Measurements from ENCODE around the gene TXNL4B. TPM values are rescaled to one million over a fixed set of nuclear protein-coding genes. Genes with fewer than 3 reads are reported as not detected.

The TXNL4B gene
- total RNA-seq, 4 donors from 2014 or later, result 8.1 to 16.9 (median 15.1) TPM

DNA sequence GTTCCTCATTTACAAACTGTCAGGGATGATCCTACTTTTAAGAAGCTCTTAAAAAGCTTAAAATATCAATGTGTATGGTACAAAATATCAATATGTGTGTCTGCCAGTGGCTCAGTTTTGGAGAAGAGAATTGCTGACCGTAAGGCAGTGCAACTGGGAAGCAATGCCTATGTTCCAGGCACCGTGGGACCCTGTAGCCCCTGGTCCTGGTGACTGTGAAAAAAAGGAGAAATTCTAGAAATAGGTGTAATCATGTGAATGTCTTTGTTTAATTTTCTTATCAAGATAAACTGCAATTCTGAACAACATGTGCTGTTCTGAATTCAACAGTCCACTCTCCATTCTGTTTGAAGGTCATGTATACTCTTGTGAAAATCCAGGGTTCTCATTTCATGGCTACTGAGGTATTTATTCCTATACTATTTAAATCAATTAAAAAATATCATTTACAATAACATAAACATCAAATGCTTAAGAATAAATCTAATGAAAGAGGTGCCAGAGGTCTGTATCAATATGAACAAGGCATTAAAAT lies 48.5 kb downstream of the TXNL4B start:
- no peak for ATAC-seq (ENCODE audit: low FRiP score)
- no peak for TF ChIP-seq CTCF (IDR thresholded peaks at IDR 0.05)
- no peak for DNase-seq (ENCODE audit: low spot score)

DNA sequence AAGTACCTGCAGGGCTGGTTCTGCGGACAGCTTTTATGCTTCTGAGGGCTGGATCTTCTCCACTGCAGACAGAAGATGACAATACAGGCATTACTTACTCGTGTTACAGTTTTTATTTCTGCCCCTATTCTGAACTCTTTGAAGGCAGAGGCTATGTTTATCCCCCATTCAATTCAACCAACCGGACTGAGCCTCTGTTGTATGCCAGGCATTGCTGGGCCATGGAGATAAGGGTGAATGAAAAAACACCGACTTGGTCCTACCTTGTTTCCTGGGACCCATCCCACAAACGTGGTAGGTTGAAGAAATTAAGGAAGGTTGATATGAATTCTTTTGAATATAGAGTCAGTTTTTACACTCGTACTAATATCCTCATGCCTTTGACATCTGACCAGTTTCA lies 49.1 kb downstream of the TXNL4B start:
- no peak for DNase-seq (ENCODE audit: low spot score)
- TF ChIP-seq CTCF (IDR thresholded peaks at IDR 0.05), result no peak
- no peak for ATAC-seq (ENCODE audit: low FRiP score)

DNA sequence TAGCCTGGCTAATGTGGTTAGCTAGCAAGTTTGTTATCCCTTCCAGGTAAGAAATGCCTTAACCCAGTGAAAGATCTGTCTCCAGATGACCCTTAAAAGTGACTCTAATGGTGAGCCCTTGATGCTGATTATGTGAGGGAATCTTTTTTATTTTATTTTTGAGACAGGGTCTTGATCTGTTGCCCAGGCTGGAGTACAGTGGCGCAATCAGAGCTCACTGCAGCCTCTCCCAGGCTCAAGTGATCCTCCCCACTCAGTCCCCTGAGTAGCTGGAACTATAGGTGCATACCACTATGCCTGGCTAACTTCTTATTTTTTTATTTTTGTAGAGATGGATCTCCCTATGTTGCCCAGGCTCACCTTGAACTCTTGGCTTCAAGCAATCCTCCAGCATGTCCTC lies 49.9 kb downstream of the TXNL4B start:
- ATAC-seq (ENCODE audit: low FRiP score) (no peak), DNase-seq (ENCODE audit: low spot score) (no peak)
- no peak for TF ChIP-seq CTCF (IDR thresholded peaks at IDR 0.05)

DNA sequence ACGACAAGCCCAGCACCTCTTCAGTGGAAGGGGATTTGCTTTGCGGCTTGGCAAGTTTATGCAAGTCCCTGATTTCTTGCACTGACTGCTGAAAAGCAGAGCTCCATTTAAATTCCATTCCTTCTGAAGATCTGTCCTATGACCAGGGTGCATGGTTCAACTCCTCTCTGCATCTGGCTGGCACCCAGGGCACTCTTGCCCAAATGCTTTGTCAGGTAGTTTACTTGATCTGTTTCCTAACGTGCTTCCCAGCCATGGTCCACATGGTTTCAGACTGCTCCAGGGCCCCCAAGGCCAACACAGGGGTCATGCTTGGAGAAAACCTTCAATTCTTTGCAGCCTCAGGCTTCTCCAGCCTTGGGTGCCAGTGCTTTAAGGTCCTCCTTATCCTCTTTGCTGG lies 50.4 kb downstream of the TXNL4B start:
- TF ChIP-seq CTCF (IDR thresholded peaks at IDR 0.05), result no peak
- DNase-seq (ENCODE audit: low spot score) (no peak), ATAC-seq (ENCODE audit: low FRiP score) (no peak)

DNA sequence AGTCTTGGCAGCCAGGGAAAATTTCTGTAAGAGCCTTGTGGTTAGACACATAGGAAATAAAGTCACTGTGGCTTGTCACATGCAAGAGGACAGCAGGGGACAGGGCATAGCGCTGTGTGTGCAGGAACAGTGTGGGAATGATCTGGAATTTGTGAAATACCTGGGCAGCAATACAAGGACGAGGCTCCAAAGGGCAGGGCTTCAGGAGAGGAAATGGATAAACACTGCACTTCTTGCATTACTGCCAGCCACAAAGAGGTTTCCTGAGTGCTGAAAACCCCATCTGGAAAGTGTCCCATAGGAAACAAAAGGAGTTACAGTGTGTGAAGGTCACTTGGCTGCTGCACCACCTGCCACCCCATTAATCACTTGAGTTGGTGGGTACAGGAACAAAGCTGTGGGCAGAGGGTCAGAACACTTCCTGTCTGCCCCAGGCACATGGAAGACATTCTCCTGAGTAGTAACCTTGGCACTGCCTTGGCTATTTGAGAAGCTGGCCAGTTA lies 51.2 kb downstream of the TXNL4B start:
- no peak for TF ChIP-seq CTCF (IDR thresholded peaks at IDR 0.05)
- DNase-seq (ENCODE audit: low spot score) (no peak), ATAC-seq (ENCODE audit: low FRiP score) (no peak)

- no peak for DNase-seq (ENCODE audit: low spot score)
- no peak for ATAC-seq (ENCODE audit: low FRiP score)
- no peak for TF ChIP-seq CTCF (IDR thresholded peaks at IDR 0.05)
These were observed 57.3 kb downstream of the TXNL4B start for GRCh38 chr16:72036098-72036497.

Other genes starting within 250 kb of the TXNL4B start
- gene ATXN1L, start 247.6 kb downstream of the TXNL4B start, total RNA-seq, result 10 to 100 TPM; 30.6 to 43.1 (median 37.0) TPM
- gene ZNF821, start 209.4 kb downstream of the TXNL4B start, total RNA-seq, result 10 to 100 TPM in 1 of 4 donors, 1 to 10 TPM in 3; 1.3 to 10.1 (median 4.4) TPM
- gene IST1, start 198.1 kb downstream of the TXNL4B start, total RNA-seq, result 100 to 1,000 TPM; 229 to 249 (median 230) TPM
- gene PKD1L3, start 93.2 kb downstream of the TXNL4B start, total RNA-seq, result 1 to 10 TPM in 1 of 4 donors, under 1 TPM in 3; 0.60 to 1.7 (median 0.77) TPM
- 10 to 100 TPM in 3 of 4 donors, 1 to 10 TPM in 1; 6.8 to 15.1 (median 11.9) TPM for gene DHODH, start 84.9 kb downstream of the TXNL4B start, total RNA-seq
- gene HP, start 39.1 kb downstream of the TXNL4B start, total RNA-seq, result 1,000 to 10,000 TPM in 2 of 4 donors, 100 to 1,000 TPM in 1, 10 to 100 TPM in 1; 48.9 to 4,795 (median 1,381) TPM
- 10 to 100 TPM in 1 of 4 donors, 1 to 10 TPM in 3; 3.0 to 11.2 (median 3.4) TPM for gene HPR, start 30.4 kb downstream of the TXNL4B start, total RNA-seq
- gene DHX38, start 227 bp upstream of the TXNL4B start, total RNA-seq, result 10 to 100 TPM; 39.8 to 79.5 (median 56.5) TPM
- gene PMFBP1, start 78.5 kb upstream of the TXNL4B start, total RNA-seq, result 1 to 10 TPM in 2 of 4 donors, under 1 TPM in 2; 0.13 to 1.4 (median 0.98) TPM

Measured in omental fat pad (tissue), 4 donors.